OCI-LY1 (cell line): ENCODE measurements around the gene BTBD6.

Source experiments
- EZH2 ChIP-seq: fragments of 200-600 bp; sonication (generic), shearing (Covaris generic); IDR thresholded peaks from 2 replicates; pipeline ENCODE4 v1.8.0; 2017; ENCODE audit warnings: borderline replicate concordance, mixed run types, mild to moderate bottlenecking, antibody characterized with exemption, low read length, moderate library complexity, mixed read lengths
- TF ChIP-seq, protein P1 (sequence below): fragments of 200-600 bp; sonication (generic), shearing (Covaris generic); IDR thresholded peaks from 2 replicates; pipeline ENCODE4 v1.5.1; 2017; ENCODE audit warnings: mild to moderate bottlenecking, antibody characterized with exemption, low read length, moderate library complexity, mixed read lengths

GRCh38 chr14:105223260-105223659 is 25.1 kb upstream of the BTBD6 start:
- TF ChIP-seq, protein P1, sequence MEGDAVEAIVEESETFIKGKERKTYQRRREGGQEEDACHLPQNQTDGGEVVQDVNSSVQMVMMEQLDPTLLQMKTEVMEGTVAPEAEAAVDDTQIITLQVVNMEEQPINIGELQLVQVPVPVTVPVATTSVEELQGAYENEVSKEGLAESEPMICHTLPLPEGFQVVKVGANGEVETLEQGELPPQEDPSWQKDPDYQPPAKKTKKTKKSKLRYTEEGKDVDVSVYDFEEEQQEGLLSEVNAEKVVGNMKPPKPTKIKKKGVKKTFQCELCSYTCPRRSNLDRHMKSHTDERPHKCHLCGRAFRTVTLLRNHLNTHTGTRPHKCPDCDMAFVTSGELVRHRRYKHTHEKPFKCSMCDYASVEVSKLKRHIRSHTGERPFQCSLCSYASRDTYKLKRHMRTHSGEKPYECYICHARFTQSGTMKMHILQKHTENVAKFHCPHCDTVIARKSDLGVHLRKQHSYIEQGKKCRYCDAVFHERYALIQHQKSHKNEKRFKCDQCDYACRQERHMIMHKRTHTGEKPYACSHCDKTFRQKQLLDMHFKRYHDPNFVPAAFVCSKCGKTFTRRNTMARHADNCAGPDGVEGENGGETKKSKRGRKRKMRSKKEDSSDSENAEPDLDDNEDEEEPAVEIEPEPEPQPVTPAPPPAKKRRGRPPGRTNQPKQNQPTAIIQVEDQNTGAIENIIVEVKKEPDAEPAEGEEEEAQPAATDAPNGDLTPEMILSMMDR = no peak
- no peak for TF ChIP-seq EZH2
